Measurements from ENCODE around the gene KCNQ1.

KCNQ1 gene

DNA sequence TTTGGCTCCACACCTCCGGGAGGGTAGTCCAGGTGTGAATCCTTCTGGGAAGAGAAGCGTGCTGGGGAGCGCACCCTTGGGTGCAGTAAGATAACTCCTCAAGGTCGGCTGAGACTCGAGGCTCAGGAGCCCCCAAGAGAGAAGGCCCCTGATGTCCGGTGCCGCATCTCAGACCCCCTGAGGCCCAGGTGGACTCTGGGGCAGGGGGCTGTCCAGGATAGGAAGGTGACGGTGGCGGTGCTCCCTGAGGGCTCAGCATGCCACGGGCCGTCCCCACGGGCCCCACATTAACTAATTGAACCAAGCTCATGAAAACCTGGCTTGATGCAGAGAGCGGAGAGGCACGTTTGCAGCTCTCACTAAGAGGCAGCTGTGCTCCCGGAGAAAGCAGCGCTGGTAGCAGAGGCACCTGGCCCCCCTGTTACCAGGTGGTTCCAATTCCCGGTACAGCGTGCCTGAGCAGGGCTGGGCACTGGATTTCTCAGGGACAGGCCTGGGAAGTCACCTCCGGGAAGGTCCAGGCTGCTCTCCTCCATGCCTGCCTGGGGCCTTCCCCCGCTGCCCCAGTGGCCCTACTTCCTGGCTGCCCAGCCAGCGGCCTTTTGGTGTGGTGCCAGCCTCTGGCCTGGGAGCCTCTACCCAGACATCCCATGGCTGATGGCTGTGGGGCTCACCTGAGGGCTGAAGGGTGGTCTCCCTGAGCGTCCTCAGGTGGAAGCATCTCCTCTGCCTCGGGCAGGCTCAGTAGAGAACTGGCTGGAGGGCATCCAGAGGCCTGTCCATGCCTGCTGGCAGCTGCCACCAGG is 1.1 kb downstream of the KCNQ1 start:
- no peak for DNase-seq

DNA sequence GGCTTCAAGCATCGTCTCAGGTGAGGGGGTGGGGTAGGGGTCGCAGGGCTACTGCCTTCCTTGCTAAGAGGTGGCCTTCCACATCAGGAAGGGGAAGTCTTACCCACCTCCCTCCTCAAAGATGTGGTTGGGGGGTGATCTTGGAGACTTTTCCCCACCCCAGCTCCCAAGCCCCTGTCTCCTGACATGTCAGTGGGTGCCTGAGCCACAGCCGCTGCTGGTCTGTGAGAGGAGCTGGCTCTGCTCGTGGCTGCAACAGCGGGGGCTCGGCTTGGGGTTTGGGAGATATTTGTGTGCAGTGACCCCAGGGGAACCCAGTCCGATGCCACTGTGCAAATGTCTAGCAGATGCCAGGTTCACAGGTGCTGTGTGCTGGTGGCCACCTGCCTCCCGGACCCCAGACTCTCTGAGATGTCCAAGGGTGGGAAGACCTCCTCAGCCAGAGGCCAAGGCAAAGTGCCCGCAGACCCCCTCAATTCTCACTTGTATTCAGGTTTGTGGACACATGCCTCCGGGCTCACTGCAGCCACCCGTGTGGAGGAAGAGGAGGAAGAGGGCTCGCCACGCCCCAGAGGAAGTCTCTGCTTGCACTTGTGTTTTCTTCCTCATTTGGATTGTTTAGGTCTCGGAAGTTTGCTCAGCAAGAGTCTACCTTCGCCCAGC is 1.9 kb downstream of the KCNQ1 start:
- no peak for DNase-seq

DNA sequence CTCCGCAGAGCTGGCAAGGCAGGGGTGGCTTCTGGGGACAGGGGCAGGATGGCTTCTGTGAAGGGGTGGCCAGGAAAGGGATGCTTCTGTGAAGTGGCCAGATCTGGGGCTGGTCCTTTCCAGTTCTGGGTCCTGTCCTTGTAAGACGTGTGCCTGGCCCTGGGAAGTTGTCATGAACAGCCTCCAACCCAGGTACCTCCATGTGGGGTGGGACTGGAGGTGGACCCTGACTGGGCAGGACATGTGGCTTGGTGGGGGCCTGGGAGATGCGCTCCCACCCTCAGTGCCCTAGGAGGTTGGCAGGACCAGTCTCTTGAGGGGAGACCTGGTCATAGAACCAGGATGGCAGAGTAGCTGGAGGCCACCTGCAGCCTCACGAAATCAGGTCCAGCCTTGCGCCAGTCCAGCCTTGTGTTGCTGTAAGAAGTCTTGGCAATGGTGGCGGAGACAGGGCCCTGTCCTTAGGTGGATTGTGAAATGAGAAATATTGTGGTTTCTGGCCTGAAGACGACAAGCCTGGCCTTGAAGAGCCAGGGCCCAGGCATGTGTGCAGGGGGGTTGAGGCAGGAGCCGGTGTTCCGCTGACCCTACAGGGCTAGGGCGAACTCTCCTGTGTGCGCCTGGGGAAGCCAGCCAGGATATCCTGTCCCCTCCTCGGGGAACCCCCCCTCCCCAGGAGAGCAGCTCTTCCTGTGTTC is 2.6 kb downstream of the KCNQ1 start:
- DNase-seq, result no peak

DNA sequence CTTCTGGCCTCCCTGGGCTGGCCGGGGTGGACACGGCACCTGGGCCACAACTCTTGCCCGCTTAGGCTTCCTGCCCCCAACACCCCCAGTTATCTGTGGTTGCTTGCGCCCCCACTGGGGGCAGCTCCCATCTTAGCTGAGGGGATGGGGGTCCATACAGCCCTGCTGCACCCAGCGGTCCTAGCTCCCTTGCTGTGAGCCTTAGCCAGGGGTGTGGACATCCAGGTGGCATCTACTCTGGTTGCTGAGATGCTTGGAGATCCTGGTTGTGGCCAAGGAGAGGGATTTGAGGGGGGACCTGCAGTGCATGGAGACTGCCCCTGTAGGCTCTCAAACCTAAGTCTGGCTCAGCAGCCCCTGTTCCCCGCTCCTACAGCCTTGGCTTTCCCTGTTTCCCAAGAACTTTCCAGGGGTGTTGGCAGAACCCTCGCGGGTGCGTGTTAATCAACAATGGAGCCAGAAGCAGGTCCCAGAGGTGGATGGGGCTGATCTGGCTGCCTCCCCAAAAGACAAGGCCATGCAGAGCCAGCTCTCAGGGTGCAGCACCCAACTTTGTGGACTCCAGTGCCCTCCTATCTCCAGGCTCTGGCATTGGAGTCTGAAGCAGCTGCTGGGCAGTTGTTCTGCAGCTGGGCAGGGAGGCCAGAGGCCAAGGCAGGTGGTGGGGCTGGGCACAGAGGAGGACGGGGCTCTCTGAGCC is 3.3 kb downstream of the KCNQ1 start:
- no peak for DNase-seq

DNA sequence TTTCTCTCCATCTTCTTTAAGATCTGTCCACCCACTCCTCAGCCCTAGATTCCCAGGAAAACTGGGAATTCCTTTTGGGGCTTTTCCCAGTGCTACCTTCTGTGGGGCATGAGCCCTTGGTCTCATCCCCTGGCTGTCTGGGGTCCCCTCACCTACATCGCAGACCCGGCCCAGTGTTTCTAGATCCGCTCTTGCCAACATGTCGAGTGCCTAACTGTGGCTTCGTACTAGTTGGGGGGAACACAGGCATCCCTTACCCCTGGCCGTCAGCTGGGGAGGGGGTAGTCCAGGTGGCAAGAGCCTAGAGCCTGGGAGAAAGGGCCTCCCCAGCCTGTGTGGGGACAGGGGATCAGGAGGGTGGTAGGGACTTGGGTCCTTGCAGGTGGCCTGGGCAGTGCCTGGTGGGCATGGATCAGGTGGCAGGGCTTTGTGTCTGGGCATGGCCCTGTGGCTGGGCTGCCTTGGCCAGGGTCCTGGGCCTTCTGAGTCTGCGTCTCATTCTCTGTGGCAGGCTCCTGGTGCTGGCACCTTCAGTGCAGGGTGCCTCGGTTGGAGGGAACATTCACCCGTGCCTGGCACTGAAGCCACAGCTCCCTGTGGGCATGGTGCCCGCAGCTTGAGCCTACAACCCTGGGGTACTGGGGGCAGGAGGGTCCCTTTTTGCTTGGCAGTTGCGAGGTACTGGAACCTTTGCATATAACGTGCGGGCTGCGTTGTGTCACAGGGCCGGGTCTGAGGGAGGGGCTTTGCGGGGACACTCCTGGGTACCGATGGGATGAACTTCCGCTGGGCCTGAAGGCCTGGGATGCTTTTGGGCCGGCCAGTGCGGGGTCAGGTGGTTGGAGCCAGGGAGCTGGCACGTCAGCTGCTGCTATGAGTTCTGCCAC is 4.1 kb downstream of the KCNQ1 start:
- no peak for DNase-seq

DNA sequence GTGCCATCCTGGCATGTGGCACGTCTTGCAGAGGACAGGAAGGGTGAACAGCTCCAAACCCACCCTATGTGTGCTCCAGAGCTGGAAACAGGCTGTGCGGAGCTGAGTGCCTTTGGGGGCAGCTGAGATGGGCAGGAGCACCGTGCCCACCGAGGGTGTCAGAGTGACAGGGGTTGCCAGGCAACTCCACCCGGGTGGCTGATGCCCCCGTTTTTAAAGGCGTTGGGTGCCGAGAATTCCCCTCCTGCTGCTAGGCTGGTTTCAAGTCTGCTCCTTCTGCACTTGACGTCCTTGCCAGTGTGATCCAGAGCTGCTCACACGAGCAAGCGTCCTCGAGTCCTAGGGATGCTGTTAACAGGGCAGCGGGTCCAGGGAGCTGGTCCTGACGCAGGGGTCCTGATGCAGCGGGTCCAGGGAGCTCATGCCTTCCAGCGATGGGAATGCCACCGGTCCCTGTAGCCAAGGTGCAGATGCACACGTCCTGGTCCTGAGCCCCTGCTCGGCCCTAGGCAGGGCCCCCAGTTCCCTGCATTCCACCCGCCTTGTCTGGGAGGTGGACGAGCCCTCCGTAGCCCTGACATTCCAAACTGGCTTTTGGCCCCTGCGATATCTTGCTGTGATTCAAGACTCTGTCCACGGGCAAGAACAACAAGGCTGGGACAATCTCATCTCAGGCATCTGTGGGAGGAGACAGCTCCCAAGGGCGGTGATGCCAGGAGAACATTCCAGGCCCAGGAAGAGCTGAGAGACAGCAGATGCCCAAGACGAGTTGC is 4.9 kb downstream of the KCNQ1 start:
- no peak for DNase-seq

DNA sequence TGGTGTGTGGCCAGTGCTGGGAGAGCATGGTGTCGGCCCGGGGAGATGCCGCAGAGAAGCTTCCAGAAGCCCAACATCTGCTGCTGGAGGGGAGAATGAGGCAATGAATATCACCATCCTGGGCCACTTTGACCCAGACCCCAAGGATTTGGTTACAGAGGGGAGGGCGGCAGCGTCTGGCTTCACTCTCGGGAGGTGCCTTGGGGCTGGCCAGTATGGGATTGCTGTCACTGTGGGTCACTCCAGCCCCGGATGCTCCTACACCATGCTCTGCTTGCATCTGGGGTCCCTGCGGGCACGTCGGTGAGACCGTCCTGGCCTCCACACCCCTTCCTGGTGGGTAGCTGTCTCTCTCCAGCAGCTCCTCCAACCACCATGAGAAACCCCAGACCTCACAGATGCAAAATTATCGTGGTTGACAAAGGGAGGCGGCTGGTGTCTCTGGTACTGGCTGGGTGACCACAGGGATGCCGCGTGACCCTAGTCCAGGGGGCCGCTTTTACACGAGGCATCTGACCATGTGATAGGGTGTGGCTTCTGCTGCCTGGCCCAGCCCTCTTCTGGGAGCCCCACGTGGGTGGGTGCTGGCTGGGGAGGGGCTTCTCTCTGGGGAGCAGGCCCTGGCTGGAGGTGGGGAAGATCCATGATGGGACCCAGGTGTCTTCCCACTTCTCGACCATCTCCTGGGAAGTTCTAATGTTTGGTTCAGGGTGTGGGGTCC is 5.7 kb downstream of the KCNQ1 start:
- no peak for DNase-seq

DNA sequence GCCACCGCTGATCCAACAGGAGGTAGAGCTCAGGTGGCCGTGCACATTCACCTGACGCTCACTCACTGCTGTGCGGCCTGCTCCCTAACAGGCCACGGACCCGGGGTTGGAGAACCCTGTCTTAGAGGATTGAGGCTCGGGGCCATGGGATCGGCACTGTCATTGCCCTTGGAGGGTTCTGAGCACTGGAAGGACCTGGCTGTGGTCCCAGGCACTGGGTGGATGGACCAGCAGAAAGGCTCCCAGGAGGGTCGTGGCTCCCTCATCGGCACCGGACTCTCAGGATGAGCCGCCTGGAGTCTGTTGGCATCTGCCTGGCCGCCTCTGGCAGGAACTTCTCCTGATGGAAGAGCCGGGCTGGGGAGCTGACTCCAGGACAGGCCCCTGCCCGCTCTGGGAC is 6.5 kb downstream of the KCNQ1 start:
- DNase-seq, result no peak

DNA sequence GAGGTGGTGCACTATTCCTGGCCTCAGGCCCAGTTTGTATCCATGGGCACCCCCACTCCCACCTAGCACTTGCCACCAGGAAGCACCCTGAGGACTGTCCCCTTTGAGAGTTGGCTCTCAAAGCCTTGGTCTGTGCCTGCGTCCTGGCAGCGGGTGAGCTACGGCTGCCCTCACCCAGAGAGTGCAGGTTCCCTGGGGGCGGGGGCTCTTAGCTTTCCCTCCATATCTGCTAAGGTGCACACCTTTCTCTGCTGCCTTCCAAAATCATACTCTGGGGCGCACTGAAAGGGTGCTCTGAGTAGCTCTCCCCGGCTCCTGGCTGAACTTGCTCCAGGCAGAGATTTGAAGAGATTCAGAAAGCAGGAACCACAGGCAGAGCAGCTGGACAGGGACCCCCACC is 7.1 kb downstream of the KCNQ1 start:
- no peak for DNase-seq

DNA sequence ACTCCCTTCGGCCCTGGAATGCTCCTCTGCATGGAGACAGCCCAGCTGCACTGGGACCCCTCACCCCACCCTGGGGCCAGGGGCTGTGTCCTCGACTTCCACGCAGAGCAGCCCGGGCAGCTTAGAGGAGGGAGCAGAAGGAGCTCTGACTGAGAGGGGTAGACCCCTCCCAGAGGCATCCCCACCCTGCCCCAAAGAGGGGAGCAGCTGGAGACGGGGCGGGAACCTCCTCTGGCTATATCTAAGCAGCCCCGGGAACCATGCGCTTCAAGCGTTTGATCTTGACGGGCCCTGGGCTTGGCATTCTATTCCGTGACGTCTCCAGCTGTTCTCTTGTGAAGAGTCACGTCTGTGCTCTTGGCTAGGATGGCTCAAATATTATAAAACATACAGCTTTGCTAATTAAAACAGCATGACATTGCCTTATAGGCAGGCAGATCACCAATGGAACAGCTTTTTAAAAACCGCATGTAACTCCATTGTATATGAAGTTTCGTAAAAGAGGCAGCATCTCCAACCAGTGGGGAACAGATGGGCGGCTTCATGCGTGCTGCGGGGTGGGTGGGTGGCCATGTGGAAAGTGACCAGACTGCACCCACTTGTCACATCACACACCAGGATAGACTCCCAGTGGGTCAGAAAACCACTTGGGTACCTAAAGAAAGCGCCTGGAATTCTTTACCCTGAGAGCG is 7.7 kb downstream of the KCNQ1 start:
- DNase-seq, result no peak

DNA sequence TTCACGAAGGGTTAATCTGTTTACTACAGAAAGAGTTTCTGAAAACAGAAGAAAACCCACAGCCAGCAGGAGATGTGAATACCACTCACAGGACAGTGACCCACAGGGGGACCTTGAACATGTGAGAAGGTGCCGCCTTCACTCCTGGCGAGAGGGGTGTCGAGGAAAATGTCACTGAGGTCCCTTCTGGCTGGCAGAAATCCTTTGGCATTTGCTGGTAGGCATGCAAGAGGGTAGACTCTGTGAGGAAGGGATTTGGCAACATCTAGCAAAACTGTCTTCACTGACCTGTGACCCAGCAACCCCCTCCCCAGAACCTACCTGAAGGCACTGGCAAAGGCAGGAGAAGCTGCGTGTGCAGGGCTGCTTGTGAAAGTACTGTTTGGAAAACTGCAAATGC is 8.6 kb downstream of the KCNQ1 start:
- no peak for DNase-seq

DNA sequence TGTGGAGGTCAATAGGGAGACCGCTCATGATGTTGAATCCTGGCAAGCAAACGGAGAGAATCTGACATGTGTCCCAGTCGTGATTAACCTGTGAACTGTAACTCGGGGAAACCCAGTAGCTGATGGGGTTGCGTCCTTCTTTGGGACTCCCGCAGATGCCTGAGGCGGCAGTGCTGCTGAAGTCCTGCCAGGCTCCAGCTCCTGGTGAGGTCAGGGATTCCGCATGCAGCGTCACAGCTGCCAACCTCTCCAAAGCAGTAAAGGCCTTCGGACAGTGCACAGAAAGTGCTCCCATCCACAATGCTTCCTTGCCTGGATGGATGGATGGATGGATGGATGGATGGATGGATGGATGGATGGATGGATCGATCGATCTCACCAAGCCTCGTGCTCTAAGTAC is 13.5 kb downstream of the KCNQ1 start:
- DNase-seq, result no peak

DNA sequence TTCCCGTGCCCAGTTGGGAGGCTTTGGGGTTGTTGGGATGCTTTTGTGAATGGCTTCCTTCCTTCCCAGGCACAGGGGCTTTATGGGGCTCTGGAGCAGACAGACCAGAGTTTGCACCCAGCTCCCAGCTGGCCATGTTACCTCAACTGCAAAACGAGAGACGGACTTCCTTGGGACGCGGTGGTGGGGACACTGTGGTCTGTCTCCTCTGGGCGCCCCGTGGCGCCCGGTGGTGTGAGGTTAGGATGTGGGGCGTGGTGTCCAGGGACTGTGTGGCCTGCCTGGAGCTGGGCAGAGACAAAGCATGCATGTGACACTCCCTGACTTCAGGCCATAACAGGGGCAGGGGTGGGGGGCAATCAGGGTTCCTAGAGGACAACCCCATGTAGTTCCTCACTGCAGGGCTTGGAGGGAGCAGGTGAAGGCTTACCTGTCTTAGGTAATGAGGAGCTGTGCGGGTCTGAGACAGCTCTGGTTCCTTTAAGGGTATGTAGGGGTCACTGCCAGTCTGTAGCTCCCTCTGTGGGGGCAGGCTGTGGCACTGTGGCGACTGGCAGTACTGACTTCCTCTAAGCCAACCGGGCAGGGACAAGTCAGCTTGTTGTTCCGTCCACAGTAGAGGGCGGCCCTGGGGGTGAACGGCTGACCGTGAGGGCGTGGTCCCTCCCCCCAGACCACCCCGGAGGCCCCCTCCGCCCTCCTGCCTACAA is 14.4 kb downstream of the KCNQ1 start:
- no peak for DNase-seq

DNA sequence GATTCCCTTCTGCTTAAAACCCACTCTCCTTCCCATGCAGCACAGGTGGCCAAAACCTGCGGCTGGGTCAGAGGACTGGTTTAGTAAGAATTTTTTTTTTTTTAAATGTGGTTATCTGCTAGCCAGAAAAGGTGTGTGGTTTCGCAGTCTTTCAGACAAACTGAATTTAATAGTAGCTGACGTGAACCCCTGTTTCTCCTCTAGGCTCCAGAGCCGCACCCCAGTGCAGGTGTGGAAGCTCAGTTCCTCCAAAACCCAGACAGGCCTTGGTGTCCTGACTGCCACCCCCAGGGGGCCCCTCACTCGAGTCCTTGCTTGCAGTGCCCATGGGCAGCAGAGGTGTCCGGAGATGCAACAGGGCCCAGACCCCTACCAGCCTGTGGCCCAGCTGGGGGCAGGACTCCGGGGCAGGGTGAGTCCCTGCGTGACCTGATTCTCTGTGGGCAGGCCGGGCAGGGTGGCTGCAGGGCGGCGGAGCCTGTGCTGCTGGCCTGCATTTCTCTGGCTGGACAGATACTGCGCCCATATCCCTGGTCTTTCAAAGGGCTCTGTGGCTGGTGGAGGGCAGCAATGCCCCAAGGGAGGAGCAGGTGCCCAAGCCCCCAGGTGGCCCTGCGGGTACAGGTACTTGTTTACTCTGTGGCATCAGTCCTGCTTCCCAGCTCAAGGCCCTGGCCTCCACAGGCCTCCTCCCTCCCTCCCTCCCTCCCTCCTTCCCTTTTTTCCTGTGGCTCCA is 15.2 kb downstream of the KCNQ1 start:
- no peak for DNase-seq

DNA sequence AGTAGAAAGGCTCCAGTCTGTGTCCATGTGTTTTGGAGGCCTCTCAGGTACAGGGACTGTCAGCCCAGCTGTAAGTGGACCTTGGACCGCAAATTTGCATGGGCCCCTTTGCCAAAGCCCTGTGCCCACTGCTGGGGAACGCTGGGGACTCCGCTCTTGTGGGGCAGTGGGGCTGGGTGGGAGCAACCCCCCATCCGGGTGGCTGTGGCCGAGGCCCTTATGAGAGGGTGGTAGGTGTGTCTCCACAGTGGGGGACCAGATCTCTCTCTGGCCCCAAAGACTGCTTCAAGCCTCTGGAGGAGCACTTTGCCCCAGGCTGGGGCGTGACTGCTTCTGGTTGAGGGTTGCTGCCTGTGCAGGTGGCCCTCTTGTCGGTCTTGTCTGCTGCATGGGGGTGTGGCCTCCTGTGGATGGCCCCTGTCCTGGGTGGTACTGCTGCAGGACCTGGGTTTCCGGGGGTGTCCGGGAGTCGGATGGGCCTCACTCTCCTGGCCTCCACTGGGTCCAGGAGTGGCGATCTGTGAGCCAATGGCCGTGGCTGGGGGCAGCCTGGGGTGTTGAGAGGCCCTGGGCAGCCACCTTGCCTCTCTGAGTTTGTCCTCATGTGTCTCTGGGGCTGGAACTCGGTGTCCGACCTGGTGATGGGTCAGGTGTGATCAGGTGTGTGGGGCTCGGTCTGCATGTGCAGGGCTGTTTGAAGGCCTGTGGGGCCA is 15.9 kb downstream of the KCNQ1 start:
- DNase-seq, result no peak

DNA sequence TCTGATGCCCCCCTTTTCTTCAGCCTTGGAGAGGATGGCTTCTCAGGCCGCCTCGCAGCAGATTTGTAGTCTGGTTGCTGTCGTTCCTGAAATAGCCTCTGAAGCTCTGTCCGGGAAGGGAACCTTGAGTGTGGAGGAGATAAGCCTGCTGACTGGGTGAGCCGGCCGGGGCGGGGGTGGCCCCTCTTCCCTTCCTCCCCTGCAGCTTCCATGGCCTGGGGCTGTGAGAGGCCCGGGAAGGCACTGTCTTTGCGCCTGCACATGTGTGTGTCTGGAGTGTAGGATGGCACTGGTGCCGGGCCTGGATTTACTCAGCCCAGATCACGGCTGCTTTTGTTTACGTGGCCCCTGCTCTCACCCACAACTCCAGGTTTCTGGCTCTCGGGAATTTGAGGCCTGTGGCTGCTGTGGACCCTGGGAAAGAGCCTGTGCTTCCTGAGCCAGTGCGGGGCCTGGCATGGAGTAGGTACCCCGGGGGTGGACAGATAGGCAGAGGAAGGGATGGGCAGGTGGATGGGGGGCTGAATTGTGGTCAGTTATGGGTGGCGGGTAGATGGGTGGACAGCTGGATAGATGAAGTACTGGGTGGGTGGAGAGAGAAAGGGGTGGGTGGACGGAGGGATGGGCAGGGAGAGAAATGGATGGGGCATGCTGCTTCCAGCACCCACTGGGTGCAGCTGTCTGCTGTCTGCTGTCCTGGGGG is 16.6 kb downstream of the KCNQ1 start:
- no peak for DNase-seq

DNA sequence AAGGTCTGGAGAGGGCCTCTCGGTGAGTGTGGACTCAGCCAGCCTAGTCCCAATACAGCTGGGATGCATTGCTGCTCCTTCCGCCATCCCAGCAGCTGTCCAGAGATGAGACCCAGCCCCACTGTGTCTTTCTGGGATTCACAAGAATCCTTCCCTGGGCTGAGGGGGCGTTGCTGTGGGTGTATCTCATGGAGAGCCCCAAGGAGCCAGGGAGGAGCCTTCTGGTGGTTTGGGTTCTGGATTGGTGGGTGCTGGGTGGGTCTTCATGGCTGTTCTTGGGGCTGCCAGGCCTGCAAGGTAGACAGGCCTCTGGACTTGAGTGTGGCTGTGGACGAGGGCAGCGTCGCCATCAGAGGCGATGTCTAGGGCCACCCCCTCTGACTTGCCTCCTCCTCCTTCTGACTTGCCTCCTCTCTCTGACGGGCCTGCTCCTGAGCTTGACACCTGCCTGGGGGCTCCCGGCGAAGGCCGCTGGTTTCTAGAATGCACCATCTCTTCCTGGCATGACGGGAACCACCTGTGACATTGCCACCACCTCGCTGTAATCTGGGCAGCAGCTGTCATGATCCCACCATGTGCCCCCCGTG is 17.2 kb downstream of the KCNQ1 start:
- no peak for DNase-seq

Measured in activated gamma-delta T cell (primary cell).